Measurements from ENCODE around the gene PLEKHJ1. TPM values are rescaled to one million over a fixed set of nuclear protein-coding genes. Genes with fewer than 3 reads are reported as not detected.

Gene PLEKHJ1, protein sequence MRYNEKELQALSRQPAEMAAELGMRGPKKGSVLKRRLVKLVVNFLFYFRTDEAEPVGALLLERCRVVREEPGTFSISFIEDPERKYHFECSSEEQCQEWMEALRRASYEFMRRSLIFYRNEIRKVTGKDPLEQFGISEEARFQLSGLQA
- total RNA-seq, result 47.3 and 75.1 TPM in 2 replicates

DNA sequence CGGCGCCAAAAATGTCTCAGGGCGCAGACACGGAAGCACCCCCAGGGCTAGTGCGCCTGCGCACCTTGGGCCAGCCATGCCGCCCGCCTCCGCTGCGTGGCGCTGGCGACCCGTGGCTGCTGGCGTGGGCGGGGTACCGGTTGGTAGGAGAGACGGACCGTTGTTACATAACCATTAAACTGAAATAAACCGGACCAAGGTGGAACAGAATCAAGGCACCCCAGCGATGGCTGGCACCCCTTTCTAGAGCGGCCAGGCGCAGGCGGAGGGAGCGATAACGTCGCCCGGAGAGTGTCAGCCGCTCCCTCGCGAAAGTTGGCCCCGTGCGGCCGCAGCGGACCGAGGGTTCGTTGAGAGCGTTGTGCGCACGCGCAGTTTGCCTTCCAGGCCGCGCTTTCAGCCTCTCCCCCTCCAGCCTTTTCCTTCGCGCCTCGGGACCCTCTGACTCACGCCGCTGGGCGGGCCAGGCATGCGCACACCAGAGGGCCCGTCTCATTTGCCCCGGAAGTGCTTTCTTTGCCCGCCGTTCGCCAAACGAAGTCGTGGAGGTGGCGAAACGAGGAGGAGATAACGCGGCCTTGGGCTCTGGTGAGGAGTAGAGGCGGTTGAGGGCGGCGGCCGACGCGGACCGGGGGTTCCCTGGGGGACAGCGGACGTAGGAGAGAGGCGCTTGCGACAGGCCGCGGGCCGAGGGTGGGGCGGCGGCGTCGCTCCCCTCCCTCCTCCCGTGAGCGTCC lies at the start of gene PLEKHJ1, which contains the start of gene SF3A2:
PLEKHJ1 (minus strand) TSS at position 16 of the 737 bp plus-strand sequence. CDS start 81 bp downstream, outside the sequence.
SF3A2 (plus strand) TSS at position 511 of the 737 bp plus-strand sequence. CDS start 6,595 bp downstream, outside the sequence.

DNA sequence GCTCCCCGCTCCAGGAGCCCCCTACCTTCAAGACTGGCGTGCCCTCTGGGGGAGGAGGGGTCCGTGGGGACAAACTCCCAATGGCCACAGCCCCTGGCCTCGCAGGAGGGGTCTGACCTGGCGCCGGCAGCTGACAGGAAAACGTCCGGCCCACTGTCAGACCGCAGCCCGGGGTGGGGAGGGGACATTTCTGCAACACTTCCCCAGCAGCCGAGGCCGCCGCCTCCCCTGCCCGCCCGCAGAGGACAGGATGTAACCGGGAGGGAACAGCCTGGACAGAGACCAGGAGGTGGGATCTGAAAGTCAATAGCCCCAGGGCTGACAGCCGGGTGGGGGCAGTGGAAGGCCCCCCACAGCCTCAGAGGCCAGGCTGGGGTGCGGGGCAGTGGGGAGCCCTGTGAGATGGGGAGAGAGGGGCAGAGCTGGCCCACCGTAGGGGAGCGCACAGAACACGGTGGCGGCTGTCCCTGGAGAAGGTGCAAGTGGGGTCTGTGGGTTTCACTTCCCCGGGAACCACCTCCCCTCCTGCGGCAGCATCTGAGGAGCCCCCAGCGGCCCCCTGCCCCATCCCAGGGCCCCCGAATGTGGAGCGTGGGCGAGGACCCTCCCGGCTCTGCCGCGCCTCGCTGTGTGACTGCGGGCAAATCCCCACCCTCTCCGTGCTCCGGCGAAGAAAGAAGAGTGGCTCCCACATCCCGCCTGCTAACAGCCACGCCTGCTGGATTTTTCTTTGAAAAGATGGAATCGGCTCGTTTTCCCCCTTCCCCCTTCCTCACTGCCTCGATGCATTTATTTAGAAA lies 46.1 kb upstream of the PLEKHJ1 start, which contains the start of gene PEAK3:
PEAK3 (minus strand) TSS at position 114 of the 800 bp plus-strand sequence. CDS start 1,244 bp downstream, outside the sequence.

DNA sequence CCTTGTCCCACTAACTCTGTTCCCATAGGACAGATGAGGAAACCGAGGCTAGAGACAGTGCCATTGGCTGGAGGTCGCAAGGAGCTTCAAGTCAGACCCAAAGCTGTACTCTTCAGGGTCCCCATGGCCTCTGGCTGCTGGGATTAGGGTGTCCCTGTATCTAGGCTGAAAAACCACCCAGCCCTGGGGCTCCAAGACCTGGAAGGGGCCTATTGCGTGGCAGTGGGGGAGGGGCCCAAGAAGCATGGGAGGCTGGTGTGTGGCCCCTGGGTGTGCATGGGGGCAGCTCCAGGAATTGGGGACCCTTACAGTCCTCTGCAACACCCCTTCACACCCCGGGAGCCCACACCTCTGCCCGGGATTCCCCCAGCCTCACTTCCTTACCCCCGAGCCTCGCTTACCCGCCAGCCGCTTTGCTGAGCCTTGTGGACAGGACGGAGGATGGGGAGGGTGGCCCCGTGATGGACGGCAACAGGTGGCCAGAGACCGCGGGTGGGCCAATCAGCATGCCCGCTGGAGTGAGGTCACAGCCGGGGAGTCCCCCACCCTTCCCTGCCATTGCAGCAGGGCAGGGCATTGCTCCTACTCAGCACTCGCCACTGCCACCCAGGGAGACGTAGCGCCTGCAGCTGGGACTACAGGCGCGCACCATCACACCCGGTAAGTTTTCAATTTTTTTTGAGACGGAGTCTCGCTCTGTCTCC lies 20.0 kb upstream of the PLEKHJ1 start, which contains the start of gene JSRP1:
JSRP1 (minus strand) TSS at position 436 of the 704 bp plus-strand sequence. CDS start 1,103 bp downstream, outside the sequence.

DNA sequence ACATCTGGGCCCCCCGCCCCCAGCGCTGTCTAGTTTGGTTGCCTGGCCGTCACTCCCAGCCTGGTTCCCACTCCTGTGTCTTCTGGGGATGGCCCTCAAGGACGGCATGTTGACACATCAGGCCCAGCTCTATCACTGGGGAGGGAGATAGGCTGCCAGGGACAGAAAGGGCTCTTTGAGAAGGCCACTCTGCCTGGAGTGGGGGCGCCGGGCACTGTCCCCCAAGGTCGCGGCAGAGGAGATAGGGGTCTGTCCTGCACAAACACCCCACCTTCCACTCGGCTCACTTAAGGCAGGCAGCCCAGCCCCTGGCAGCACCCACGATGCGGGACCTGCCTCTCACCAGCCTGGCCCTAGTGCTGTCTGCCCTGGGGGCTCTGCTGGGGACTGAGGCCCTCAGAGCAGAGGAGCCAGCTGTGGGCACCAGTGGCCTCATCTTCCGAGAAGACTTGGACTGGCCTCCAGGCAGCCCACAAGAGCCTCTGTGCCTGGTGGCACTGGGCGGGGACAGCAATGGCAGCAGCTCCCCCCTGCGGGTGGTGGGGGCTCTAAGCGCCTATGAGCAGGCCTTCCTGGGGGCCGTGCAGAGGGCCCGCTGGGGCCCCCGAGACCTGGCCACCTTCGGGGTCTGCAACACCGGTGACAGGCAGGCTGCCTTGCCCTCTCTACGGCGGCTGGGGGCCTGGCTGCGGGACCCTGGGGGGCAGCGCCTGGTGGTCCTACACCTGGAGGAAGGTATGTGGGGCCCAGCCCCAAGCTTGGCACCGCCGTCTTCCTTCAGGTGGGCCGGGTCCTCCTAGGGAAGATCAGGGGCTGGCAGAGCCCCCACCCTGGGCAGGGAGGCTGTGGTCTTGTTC lies 13.1 kb upstream of the PLEKHJ1 start, which contains the start of gene AMH:
AMH (plus strand) TSS at position 314 of the 857 bp plus-strand sequence; CDS start at position 324, 10 bp downstream.

Other genes starting within 250 kb of the PLEKHJ1 start
- 30.8 and 82.8 TPM in 2 replicates for gene BTBD2, start 220.6 kb downstream of the PLEKHJ1 start, total RNA-seq
- 74.1 and 114 TPM in 2 replicates for gene MKNK2, start 185.1 kb downstream of the PLEKHJ1 start, total RNA-seq
- gene MOB3A, start 140.0 kb downstream of the PLEKHJ1 start, total RNA-seq, result 17.2 and 35.2 TPM in 2 replicates
- gene IZUMO4, start 139.4 kb downstream of the PLEKHJ1 start, total RNA-seq, result 0.76 and 0.81 TPM in 2 replicates
- gene AP3D1, start 84.8 kb downstream of the PLEKHJ1 start, total RNA-seq, result 71.7 and 146 TPM in 2 replicates
- gene DOT1L, start 72.4 kb downstream of the PLEKHJ1 start, total RNA-seq, result 4.2 and 7.4 TPM in 2 replicates
- 37.7 and 92.1 TPM in 2 replicates for gene SF3A2, start 495 bp upstream of the PLEKHJ1 start, total RNA-seq
- gene AMH, start 13.0 kb upstream of the PLEKHJ1 start, total RNA-seq, result 0.49 and 2.3 TPM in 2 replicates
- not detected in 2 replicates for gene JSRP1, start 20.1 kb upstream of the PLEKHJ1 start, total RNA-seq
- 0.25 TPM in 1 of 2 replicates, not detected in the other for gene PEAK3, start 45.8 kb upstream of the PLEKHJ1 start, total RNA-seq
- not detected in 2 replicates for gene LINGO3, start 71.8 kb upstream of the PLEKHJ1 start, total RNA-seq
- 82.6 and 95.7 TPM in 2 replicates for gene LSM7, start 92.3 kb upstream of the PLEKHJ1 start, total RNA-seq
- gene SPPL2B, start 92.4 kb upstream of the PLEKHJ1 start, total RNA-seq, result 12.0 and 50.8 TPM in 2 replicates
- gene TMPRSS9, start 123.9 kb upstream of the PLEKHJ1 start, total RNA-seq, result 0.06 TPM in 1 of 2 replicates, not detected in the other
- 40.0 and 40.2 TPM in 2 replicates for gene TIMM13, start 191.3 kb upstream of the PLEKHJ1 start, total RNA-seq
- gene LMNB2, start 220.6 kb upstream of the PLEKHJ1 start, total RNA-seq, result 102 and 109 TPM in 2 replicates
- 32.2 and 192 TPM in 2 replicates for gene GADD45B, start 239.8 kb upstream of the PLEKHJ1 start, total RNA-seq